OCI-LY1 (cell line): ENCODE results near the gene DGKG.

ENCODE experiments used
- EZH2 ChIP-seq: fragments of 200-600 bp; sonication (generic), shearing (Covaris generic); IDR thresholded peaks from 2 replicates; pipeline ENCODE4 v1.8.0; 2017; ENCODE audit warnings: borderline replicate concordance, mixed run types, mild to moderate bottlenecking, antibody characterized with exemption, low read length, moderate library complexity, mixed read lengths
- TF ChIP-seq, protein P1 (sequence below): fragments of 200-600 bp; sonication (generic), shearing (Covaris generic); IDR thresholded peaks from 2 replicates; pipeline ENCODE4 v1.5.1; 2017; ENCODE audit warnings: mild to moderate bottlenecking, antibody characterized with exemption, low read length, moderate library complexity, mixed read lengths

DNA sequence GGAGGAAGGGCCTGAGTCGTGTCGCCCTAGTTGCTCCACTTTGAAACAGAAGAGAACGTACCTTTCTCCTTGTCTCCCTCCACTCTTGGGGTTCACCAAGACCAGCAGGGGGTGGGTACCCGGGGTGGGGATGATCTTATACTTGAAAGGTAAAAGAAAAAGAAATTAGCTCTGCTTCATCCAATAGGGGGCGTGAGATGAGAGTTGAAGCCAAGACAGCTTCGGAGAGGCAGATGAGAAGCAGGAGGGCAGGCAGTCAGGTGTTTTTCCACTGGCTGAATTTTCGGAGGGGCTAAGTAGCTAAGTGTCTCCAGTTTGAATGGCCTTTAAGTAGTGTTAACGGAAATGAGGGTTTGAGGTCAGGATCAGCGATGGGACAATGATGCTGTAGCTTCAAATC is 100.4 kb downstream of the DGKG start:
- TF ChIP-seq, protein P1, sequence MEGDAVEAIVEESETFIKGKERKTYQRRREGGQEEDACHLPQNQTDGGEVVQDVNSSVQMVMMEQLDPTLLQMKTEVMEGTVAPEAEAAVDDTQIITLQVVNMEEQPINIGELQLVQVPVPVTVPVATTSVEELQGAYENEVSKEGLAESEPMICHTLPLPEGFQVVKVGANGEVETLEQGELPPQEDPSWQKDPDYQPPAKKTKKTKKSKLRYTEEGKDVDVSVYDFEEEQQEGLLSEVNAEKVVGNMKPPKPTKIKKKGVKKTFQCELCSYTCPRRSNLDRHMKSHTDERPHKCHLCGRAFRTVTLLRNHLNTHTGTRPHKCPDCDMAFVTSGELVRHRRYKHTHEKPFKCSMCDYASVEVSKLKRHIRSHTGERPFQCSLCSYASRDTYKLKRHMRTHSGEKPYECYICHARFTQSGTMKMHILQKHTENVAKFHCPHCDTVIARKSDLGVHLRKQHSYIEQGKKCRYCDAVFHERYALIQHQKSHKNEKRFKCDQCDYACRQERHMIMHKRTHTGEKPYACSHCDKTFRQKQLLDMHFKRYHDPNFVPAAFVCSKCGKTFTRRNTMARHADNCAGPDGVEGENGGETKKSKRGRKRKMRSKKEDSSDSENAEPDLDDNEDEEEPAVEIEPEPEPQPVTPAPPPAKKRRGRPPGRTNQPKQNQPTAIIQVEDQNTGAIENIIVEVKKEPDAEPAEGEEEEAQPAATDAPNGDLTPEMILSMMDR, result peak; percentile 71
- TF ChIP-seq EZH2, result no peak
